HepG2 (cell line): ENCODE results near the gene TUBB. TPM values are rescaled to one million over a fixed set of nuclear protein-coding genes. Genes with fewer than 3 reads are reported as not detected.
A peak's percentile ranks its signal among the peaks of the same experiment; 100 is the strongest.

Source experiments
- ATAC-seq: fragments of 200-7000 bp; cut with Tn5 transposase; 3 replicates; pipeline ENCODE4 v1.9.1; 2020; ENCODE audit warnings: mild to moderate bottlenecking, moderate library complexity
- BruUV-seq: library from RNA; stranded (reverse); fragments of 400-500 nt; replicated peaks from 2 replicates; lab custom pipeline; 2021; lab: Mats Ljungman, UMichigan
- CTCF ChIA-PET: fragments of 300-600 bp; formaldehyde crosslinking; extraction: SDS; loops from one replicate; lab custom pipeline; 2021; ENCODE audit warnings: low total read pairs, inconsistent platforms, low intra/inter-chr PET ratio; lab: Yijun Ruan, JAX
- POLR2A ChIA-PET: fragments of 350-600 bp; sonication (Branson Sonifier 250); formaldehyde crosslinking; loops from one replicate; lab custom pipeline; 2020; ENCODE audit warnings: antibody characterized with exemption, inconsistent platforms; lab: Yijun Ruan, JAX
- DNase-seq: peaks from one replicate; pipeline ENCODE4 v3.0.0-alpha.2; 2015; ENCODE audit warnings: low spot score
- FAIRE-seq: peaks from 3 replicates; lab custom pipeline; 2011; peaks lifted over from hg19 to GRCh38; lab: Jason Lieb, UNC
- H2AFZ ChIP-seq: one replicate; pipeline ENCODE4 v1.6.1; 2011; ENCODE audit warnings: low read length, inconsistent platforms
- H3K27ac ChIP-seq: fragments of 300-600 bp; 3 replicates; pipeline ENCODE4 v1.8.0; 2011; ENCODE audit warnings: mixed run types, mild to moderate bottlenecking, mixed read lengths, low read length, inconsistent platforms; ENCODE audit not compliant: insufficient read depth; ENCODE audit errors: extremely low read length
- H3K27me3 ChIP-seq, 2 experiments: fragments of 200-600 bp in 1 of 2; 2 replicates in 1 of 2; 3 replicates in 1 of 2; pipeline versions ENCODE4 v1.6.0 to v1.8.0; 2011; ENCODE audit warnings: low read length in 2 of 2, mild to moderate bottlenecking in 2 of 2, moderate library complexity in 2 of 2, inconsistent platforms in 1 of 2; ENCODE audit not compliant: insufficient read depth in 2 of 2, control insufficient read depth in 1 of 2
- H3K36me3 ChIP-seq, 2 experiments: fragments of 200-600 bp in 1 of 2; replicated peaks in 1 of 2; 2 replicates in 1 of 2; 3 replicates in 1 of 2; pipeline versions ENCODE4 v1.5.1 to v1.8.0; 2011; ENCODE audit warnings: low read length in 2 of 2, inconsistent platforms in 1 of 2; ENCODE audit not compliant: insufficient read depth in 2 of 2, control insufficient read depth in 1 of 2
- H3K4me1 ChIP-seq: 2 replicates; pipeline ENCODE4 v1.5.1; 2012; ENCODE audit warnings: low read length, inconsistent platforms; ENCODE audit not compliant: insufficient read depth
- H3K4me2 ChIP-seq: 2 replicates; pipeline ENCODE4 v1.6.0; 2011; ENCODE audit warnings: low read depth, low read length, inconsistent platforms
- H3K4me3 ChIP-seq, 3 experiments: fragments of 200-600 bp in 1 of 3; sonication (generic), shearing (Covaris generic) in 1 of 3; replicated peaks in 1 of 3; 2 replicates each; pipeline ENCODE4 v1.5.1; 2011 to 2016; ENCODE audit warnings: low read length in 3 of 3, inconsistent platforms in 2 of 3, low read depth in 2 of 3, mild to moderate bottlenecking in 2 of 3, control low read depth in 1 of 3, mixed read lengths in 1 of 3; ENCODE audit not compliant: insufficient read depth in 1 of 3
- H3K79me2 ChIP-seq: one replicate; pipeline ENCODE4 v1.6.1; 2011; ENCODE audit warnings: low read length, inconsistent platforms; ENCODE audit not compliant: insufficient read depth
- H3K9ac ChIP-seq: 2 replicates; pipeline ENCODE4 v1.6.0; 2011; ENCODE audit warnings: mild to moderate bottlenecking, low read depth, low read length, inconsistent platforms; ENCODE audit not compliant: insufficient read depth
- H3K9me3 ChIP-seq: 2 replicates; pipeline ENCODE4 v1.5.1; 2012; ENCODE audit warnings: mild to moderate bottlenecking, low read length
- H4K20me1 ChIP-seq: 2 replicates; pipeline ENCODE4 v1.6.0; 2011; ENCODE audit warnings: inconsistent platforms, mild to moderate bottlenecking, low read length, moderate library complexity; ENCODE audit not compliant: insufficient read depth
- AGO2 ChIP-seq: fragments of 200-400 bp; formaldehyde crosslinking; optimal IDR thresholded peaks from 2 replicates; pipeline ENCODE3; 2017; ENCODE audit warnings: mild to moderate bottlenecking, low read depth, low read length, moderate library complexity
- ATF1 ChIP-seq: IDR thresholded peaks from 2 replicates; pipeline ENCODE4 v1.6.1; 2016; ENCODE audit warnings: mild to moderate bottlenecking, control low read depth
- FOXP1 ChIP-seq, 2 experiments: fragments of 450-650 bp in 1 of 2; IDR thresholded peaks; 2 replicates each; pipeline ENCODE4 v1.6.1; 2017 to 2018; ENCODE audit warnings: antibody characterized with exemption in 1 of 2
- RBM22 ChIP-seq: fragments of 200-400 bp; formaldehyde crosslinking; optimal IDR thresholded peaks from 2 replicates; pipeline ENCODE3; 2017; ENCODE audit warnings: mild to moderate bottlenecking, low read length, moderate library complexity
- SAFB2 ChIP-seq: sonication (generic); formaldehyde crosslinking; IDR thresholded peaks from 2 replicates; pipeline ENCODE4 v1.5.1; 2020; ENCODE audit warnings: missing genetic modification reagents, low read depth, mild to moderate bottlenecking, borderline replicate concordance
- SNAI1 ChIP-seq: sonication (generic); formaldehyde crosslinking; IDR thresholded peaks from 2 replicates; pipeline ENCODE4 v1.5.0; 2020; ENCODE audit warnings: mild to moderate bottlenecking, missing genetic modification reagents, borderline replicate concordance
- SP4 ChIP-seq: sonication (generic); formaldehyde crosslinking; IDR thresholded peaks from 2 replicates; pipeline ENCODE4 v1.8.1; 2023; ENCODE audit warnings: mild to moderate bottlenecking, missing genetic modification reagents
- TBX3 ChIP-seq: fragments of 450-650 bp; IDR thresholded peaks from 2 replicates; pipeline ENCODE4 v1.6.1; 2017; ENCODE audit warnings: antibody characterized with exemption, mild to moderate bottlenecking, inconsistent platforms, borderline replicate concordance
- ZNF549 ChIP-seq: sonication (generic); formaldehyde crosslinking; IDR thresholded peaks from 2 replicates; pipeline ENCODE4 v1.5.0; 2020; ENCODE audit warnings: missing genetic modification reagents
- ZNF558 ChIP-seq: sonication (generic); formaldehyde crosslinking; IDR thresholded peaks from 2 replicates; pipeline ENCODE4 v1.9.0; 2022; ENCODE audit warnings: mild to moderate bottlenecking, missing genetic modification reagents, borderline replicate concordance
- ZNF619 ChIP-seq: sonication (generic); formaldehyde crosslinking; IDR thresholded peaks from 2 replicates; pipeline ENCODE4 v1.4.0; 2020; ENCODE audit warnings: mild to moderate bottlenecking, missing genetic modification reagents
- WGBS: methylation state at CpG from one replicate; pipeline ENCODE4 v1.1.6; 2017; ENCODE audit warnings: low lambda C conversion rate; 5-methylcytosine and 5-hydroxymethylcytosine counted together
- in situ Hi-C: cut with HindIII; loops from 2 replicates; pipeline ENCODE4 v1.10.0; 2017; ENCODE audit warnings: low pct_unique_long_range_greater_than_20kb; ENCODE audit not compliant: extremely low pct_ligation_motif_present
- intact Hi-C: fragments of 100-400 bp; cut with micrococcal nuclease; formaldehyde crosslinking; loops from one replicate; pipeline ENCODE4 v1.10.0; 2022; ENCODE audit not compliant: unreplicated experiment
- polyA plus RNA-seq, 8 experiments: library from polyadenylated mRNA; depleted of rRNA in 3 of 8; stranded (reverse) in 7 of 8; unstranded in 1 of 8; fragments of >200 nt; fragmentation: Illumina TruSeq in 4 of 8; extraction: Trizol in 4 of 8; gene quantifications; 2 replicates each; pipeline versions ENCODE4 v1.2.1 to v1.2.3, GENCODE V29; 2011 to 2016; ENCODE audit warnings: low read depth in 4 of 8, missing spikeins in 1 of 8, mixed read lengths in 1 of 8; ENCODE audit not compliant: insufficient read depth in 1 of 8
- total RNA-seq, 5 experiments: library from RNA; depleted of rRNA; stranded (reverse); fragments of >200 nt; fragmentation: Illumina TruSeq; extraction: Trizol; gene quantifications; 2 replicates each; pipeline ENCODE4 v1.2.3, GENCODE V29; 2016; ENCODE audit warnings: low read depth in 1 of 5
- TF ChIP-seq, protein P1 (sequence below): sonication (generic); formaldehyde crosslinking; IDR thresholded peaks from 2 replicates; pipeline ENCODE4 v1.9.0; 2022; ENCODE audit warnings: missing genetic modification reagents, mild to moderate bottlenecking, borderline replicate concordance
- TF ChIP-seq, protein P2 (sequence below): sonication (generic); formaldehyde crosslinking; IDR thresholded peaks from 2 replicates; pipeline ENCODE4 v1.5.1; 2020; ENCODE audit warnings: mild to moderate bottlenecking, moderate library complexity, missing genetic modification reagents
- TF ChIP-seq, protein P3 (sequence below): sonication (generic); formaldehyde crosslinking; IDR thresholded peaks from 2 replicates; pipeline ENCODE4 v1.8.0; 2022; ENCODE audit warnings: mild to moderate bottlenecking, missing genetic modification reagents, moderate library complexity

The TUBB gene
- total and polyA plus RNA-seq, 2 of the 13 experiments (the other 11 are each of a cell fraction or from before 2014, with no cell fraction given) = 911 to 1,163 TPM

DNA sequence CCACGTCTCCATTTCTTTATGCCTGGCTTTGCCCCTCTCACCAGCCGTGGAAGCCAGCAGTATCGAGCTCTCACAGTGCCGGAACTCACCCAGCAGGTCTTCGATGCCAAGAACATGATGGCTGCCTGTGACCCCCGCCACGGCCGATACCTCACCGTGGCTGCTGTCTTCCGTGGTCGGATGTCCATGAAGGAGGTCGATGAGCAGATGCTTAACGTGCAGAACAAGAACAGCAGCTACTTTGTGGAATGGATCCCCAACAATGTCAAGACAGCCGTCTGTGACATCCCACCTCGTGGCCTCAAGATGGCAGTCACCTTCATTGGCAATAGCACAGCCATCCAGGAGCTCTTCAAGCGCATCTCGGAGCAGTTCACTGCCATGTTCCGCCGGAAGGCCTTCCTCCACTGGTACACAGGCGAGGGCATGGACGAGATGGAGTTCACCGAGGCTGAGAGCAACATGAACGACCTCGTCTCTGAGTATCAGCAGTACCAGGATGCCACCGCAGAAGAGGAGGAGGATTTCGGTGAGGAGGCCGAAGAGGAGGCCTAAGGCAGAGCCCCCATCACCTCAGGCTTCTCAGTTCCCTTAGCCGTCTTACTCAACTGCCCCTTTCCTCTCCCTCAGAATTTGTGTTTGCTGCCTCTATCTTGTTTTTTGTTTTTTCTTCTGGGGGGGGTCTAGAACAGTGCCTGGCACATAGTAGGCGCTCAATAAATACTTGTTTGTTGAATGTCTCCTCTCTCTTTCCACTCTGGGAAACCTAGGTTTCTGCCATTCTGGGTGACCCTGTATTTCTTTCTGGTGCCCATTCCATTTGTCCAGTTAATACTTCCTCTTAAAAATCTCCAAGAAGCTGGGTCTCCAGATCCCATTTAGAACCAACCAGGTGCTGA lies 3.9 kb downstream of the TUBB start (continued):
- peak; percentile 50; the same call in 1 of the 2 replicates for TF ChIP-seq ZNF619
- TF ChIP-seq TBX3 = 0 out of 2 replicates have a peak, but pooled peaks have one; percentile 16
- TF ChIP-seq, protein P1, sequence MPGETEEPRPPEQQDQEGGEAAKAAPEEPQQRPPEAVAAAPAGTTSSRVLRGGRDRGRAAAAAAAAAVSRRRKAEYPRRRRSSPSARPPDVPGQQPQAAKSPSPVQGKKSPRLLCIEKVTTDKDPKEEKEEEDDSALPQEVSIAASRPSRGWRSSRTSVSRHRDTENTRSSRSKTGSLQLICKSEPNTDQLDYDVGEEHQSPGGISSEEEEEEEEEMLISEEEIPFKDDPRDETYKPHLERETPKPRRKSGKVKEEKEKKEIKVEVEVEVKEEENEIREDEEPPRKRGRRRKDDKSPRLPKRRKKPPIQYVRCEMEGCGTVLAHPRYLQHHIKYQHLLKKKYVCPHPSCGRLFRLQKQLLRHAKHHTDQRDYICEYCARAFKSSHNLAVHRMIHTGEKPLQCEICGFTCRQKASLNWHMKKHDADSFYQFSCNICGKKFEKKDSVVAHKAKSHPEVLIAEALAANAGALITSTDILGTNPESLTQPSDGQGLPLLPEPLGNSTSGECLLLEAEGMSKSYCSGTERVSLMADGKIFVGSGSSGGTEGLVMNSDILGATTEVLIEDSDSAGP (CRISPR knock-in tag) = 0 out of 2 replicates have a peak, but pooled peaks have one; percentile 5

DNA sequence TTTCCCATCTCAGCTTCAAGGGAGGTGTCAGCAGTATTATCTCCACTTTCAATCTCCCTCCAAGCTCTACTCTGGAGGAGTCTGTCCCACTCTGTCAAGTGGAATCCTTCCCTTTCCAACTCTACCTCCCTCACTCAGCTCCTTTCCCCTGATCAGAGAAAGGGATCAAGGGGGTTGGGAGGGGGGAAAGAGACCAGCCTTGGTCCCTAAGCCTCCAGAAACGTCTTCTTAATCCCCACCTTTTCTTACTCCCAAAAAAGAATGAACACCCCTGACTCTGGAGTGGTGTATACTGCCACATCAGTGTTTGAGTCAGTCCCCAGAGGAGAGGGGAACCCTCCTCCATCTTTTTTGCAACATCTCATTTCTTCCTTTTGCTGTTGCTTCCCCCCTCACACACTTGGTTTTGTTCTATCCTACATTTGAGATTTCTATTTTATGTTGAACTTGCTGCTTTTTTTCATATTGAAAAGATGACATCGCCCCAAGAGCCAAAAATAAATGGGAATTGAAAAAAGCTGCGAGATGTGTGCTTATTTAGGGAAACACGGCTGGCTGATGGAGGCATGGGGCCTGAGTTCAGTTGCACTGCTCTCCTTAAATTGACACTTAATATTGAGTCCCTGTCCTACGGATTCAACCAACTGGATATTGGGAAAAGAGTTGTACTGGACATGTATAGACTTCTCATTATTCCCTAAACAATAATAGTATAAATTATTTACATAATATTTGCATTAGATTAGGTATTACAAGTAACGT lies 4.9 kb downstream of the TUBB start:
- no TSS peak for BruUV-seq
- H3K36me3 ChIP-seq = peaks cover 20 to 58% of the 10 kb centered on the region in 2 experiments
- H3K79me2 ChIP-seq = peaks cover 37% of the 10 kb centered on the region
- no peak overlapping the region for H3K27ac ChIP-seq
- ChIA-PET POLR2A (interaction anchor here (1.2 to 5.0 kb wide), 6 partner anchors 8 to 53 kb away, joined by 3 to 92 read pairs (median 6); partner anchors contain the start of genes DHX16, FLOT1 and MDC1), CTCF (interaction anchor here (1.3 kb wide), 1 partner anchor 42 kb away, joined by 3 read pairs; no protein-coding TSS in a partner anchor)
- H2AFZ ChIP-seq = no peak overlapping the region
- in situ Hi-C loops (loop anchor here (5.0 to 10.0 kb wide), 2 partner anchors 48 to 240 kb away; partner anchors contain the start of gene HLA-E), intact Hi-C loops (loop anchor here (5.0 kb wide), 2 partner anchors 152 to 243 kb away; no protein-coding TSS in a partner anchor)
- no peaks in the 10 kb centered on the region; a peak in 1 of 5 replicates for H3K27me3 ChIP-seq
- 90% methylated on average over 6 of the region's 6 CpGs for WGBS
- FAIRE-seq (no peak), ATAC-seq (no peak), DNase-seq (no peak)
- peaks cover 48% of the 10 kb centered on the region for H3K4me1 ChIP-seq
- no peaks in the 10 kb centered on the region for H3K9me3 ChIP-seq
- no peak overlapping the region for H3K4me3 ChIP-seq
- peaks cover 44% of the 10 kb centered on the region for H4K20me1 ChIP-seq
- no peak overlapping the region for H3K9ac ChIP-seq
- H3K4me2 ChIP-seq = no peak overlapping the region
- 0 out of 2 replicates have a peak, but pooled peaks have one; percentile 26 for TF ChIP-seq ATF1 (CRISPR knock-in tag)
- TF ChIP-seq, protein P2, sequence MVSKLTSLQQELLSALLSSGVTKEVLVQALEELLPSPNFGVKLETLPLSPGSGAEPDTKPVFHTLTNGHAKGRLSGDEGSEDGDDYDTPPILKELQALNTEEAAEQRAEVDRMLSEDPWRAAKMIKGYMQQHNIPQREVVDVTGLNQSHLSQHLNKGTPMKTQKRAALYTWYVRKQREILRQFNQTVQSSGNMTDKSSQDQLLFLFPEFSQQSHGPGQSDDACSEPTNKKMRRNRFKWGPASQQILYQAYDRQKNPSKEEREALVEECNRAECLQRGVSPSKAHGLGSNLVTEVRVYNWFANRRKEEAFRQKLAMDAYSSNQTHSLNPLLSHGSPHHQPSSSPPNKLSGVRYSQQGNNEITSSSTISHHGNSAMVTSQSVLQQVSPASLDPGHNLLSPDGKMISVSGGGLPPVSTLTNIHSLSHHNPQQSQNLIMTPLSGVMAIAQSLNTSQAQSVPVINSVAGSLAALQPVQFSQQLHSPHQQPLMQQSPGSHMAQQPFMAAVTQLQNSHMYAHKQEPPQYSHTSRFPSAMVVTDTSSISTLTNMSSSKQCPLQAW = no peak
- peak; percentile 21 for TF ChIP-seq AGO2
- no peak for TF ChIP-seq SNAI1
- no peak for TF ChIP-seq FOXP1 (IDR thresholded peaks at IDR 0.05)
- 0 out of 2 replicates have a peak, but pooled peaks have one; percentile 9 for TF ChIP-seq FOXP1 (CRISPR knock-in tag; IDR thresholded peaks at IDR 0.05)
- no peak for TF ChIP-seq ZNF549 (CRISPR knock-in tag)
- 0 out of 2 replicates have a peak, but pooled peaks have one; percentile 4 for TF ChIP-seq ZNF558 (CRISPR knock-in tag)
- peak; percentile 99 for TF ChIP-seq RBM22
- TF ChIP-seq SAFB2 (CRISPR knock-in tag) = no peak
- TF ChIP-seq, protein P3, sequence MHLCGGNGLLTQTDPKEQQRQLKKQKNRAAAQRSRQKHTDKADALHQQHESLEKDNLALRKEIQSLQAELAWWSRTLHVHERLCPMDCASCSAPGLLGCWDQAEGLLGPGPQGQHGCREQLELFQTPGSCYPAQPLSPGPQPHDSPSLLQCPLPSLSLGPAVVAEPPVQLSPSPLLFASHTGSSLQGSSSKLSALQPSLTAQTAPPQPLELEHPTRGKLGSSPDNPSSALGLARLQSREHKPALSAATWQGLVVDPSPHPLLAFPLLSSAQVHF (CRISPR knock-in tag) = peak; percentile 53; the same call in 1 of the 2 replicates
- no peak for TF ChIP-seq SP4
